ENCODE data around the gene DAB2. TPM values are rescaled to one million over a fixed set of nuclear protein-coding genes. Genes with fewer than 3 reads are reported as not detected.

The DAB2 gene
- total RNA-seq, 1 experiment from 2014 or later = 135 TPM

DNA sequence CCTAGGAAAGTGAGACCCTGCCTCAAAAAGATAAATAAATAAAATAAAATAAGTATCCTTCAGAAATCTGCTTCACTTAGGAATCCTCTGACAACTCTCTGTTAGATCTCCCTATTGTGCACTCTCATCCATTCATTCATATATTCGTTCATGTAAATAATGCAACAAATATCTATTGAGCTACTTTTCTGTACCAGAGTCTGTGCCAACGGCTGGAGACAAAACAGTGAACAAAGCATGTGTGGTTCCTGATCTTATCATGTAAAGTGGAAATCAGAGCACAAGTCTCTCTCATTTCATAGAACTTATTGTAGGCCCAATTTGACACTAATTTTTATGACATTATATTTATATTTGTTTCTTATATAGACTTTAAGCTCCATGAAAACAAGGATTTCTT lies 40.3 kb upstream of the DAB2 start:
- Mint-ChIP-seq H3K27ac (ENCODE audit: unreplicated experiment) (no peak overlapping the region), H3K9me3 (ENCODE audit: unreplicated experiment) (no peaks in the 10 kb centered on the region), H3K4me3 (ENCODE audit: unreplicated experiment) (no peak overlapping the region), H3K27me3 (ENCODE audit: insufficient read depth, unreplicated experiment) (no peaks in the 10 kb centered on the region), H3K4me1 (ENCODE audit: low read depth, unreplicated experiment) (no peaks in the 10 kb centered on the region), H3K36me3 (ENCODE audit: insufficient read depth, unreplicated experiment) (no peaks in the 10 kb centered on the region)
- ChIA-PET POLR2A (no interaction called here), CTCF (no interaction called here)
- Histone ChIP-seq H3K9me3 (no peaks in the 10 kb centered on the region), H3K4me3 (ENCODE audit: low read depth, low read length) (no peak overlapping the region), H3K36me3 (ENCODE audit: control insufficient read depth, insufficient read depth, low read length) (no peaks in the 10 kb centered on the region), H3K4me1 (peaks cover 9% of the 10 kb centered on the region; the same call in 1 of the 2 replicates), H3K27me3 (replicated peaks; ENCODE audit: control insufficient read depth, insufficient read depth, low read length) (no peaks in the 10 kb centered on the region)
- no peak for DNase-seq
- intact Hi-C loops (cut with micrococcal nuclease; ENCODE audit: unreplicated experiment) = no loop called here
- TF ChIP-seq, protein P1, sequence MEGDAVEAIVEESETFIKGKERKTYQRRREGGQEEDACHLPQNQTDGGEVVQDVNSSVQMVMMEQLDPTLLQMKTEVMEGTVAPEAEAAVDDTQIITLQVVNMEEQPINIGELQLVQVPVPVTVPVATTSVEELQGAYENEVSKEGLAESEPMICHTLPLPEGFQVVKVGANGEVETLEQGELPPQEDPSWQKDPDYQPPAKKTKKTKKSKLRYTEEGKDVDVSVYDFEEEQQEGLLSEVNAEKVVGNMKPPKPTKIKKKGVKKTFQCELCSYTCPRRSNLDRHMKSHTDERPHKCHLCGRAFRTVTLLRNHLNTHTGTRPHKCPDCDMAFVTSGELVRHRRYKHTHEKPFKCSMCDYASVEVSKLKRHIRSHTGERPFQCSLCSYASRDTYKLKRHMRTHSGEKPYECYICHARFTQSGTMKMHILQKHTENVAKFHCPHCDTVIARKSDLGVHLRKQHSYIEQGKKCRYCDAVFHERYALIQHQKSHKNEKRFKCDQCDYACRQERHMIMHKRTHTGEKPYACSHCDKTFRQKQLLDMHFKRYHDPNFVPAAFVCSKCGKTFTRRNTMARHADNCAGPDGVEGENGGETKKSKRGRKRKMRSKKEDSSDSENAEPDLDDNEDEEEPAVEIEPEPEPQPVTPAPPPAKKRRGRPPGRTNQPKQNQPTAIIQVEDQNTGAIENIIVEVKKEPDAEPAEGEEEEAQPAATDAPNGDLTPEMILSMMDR (IDR thresholded peaks at IDR 0.05; ENCODE audit: insufficient read depth in 1 of 2, low read depth in 1 of 2, low read length in 1 of 2, severe bottlenecking in 1 of 2, unreplicated experiment in 1 of 2) = no peak
- no TSS peak for BruUV-seq (replicated peaks)

DNA sequence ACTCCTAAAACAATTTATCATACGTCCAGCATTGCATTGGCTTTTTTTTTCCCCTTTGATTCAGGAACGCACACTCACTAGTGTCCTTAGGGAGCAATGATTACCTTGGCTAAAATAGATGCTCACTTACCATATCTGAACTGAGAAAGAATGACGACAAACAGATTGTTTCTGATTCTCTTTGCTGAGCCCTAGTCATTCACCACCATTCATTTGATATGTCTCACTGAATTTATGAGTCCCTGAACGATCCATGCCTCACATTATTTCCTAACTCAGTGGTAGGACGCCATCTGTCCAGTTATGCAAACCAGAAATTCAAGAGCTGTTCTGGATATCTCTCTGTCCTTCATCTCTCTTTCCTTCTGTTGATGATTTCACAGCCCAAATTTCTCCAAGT lies 39.3 kb upstream of the DAB2 start:
- no peaks in the 10 kb centered on the region for H3K36me3 ChIP-seq (ENCODE audit: control insufficient read depth, insufficient read depth, low read length)
- Mint-ChIP-seq H3K4me1 (ENCODE audit: low read depth, unreplicated experiment) (no peaks in the 10 kb centered on the region), H3K27ac (ENCODE audit: unreplicated experiment) (no peak overlapping the region), H3K36me3 (ENCODE audit: insufficient read depth, unreplicated experiment) (no peaks in the 10 kb centered on the region), H3K27me3 (ENCODE audit: insufficient read depth, unreplicated experiment) (no peaks in the 10 kb centered on the region), H3K9me3 (ENCODE audit: unreplicated experiment) (no peaks in the 10 kb centered on the region), H3K4me3 (ENCODE audit: unreplicated experiment) (no peak overlapping the region)
- TF ChIP-seq, protein P1 (IDR thresholded peaks at IDR 0.05; ENCODE audit: insufficient read depth in 1 of 2, low read depth in 1 of 2, low read length in 1 of 2, severe bottlenecking in 1 of 2, unreplicated experiment in 1 of 2) = no peak
- ChIA-PET CTCF (no interaction called here), POLR2A (no interaction called here)
- H3K4me3 ChIP-seq (ENCODE audit: low read depth, low read length) = no peak overlapping the region
- intact Hi-C loops (cut with micrococcal nuclease; ENCODE audit: unreplicated experiment) = no loop called here
- no peaks in the 10 kb centered on the region for H3K9me3 ChIP-seq
- H3K27me3 ChIP-seq (replicated peaks; ENCODE audit: control insufficient read depth, insufficient read depth, low read length) = no peaks in the 10 kb centered on the region
- H3K4me1 ChIP-seq = no peaks in the 10 kb centered on the region
- DNase-seq = no peak
- no TSS peak for BruUV-seq (replicated peaks)

DNA sequence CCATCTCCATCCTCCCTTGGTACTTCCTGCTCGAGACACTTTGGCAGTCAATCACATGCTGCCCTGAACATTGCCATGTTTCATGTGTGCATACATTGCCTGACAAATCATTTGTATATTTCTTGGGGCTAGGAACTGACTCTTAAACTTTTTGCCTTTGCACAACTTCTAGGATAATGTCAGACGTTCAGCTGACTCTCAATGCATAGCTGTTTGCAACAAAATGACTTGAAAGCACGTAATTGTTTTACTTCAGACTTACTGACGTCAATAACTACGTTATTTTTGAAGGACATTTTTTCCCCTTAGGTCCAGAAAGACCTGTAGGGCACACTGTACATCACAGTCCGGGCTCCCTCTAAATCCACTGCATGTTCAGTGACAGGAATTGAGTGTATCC lies 37.4 kb upstream of the DAB2 start:
- ChIA-PET POLR2A (no interaction called here), CTCF (no interaction called here)
- no peaks in the 10 kb centered on the region for H3K36me3 Mint-ChIP-seq (ENCODE audit: insufficient read depth, unreplicated experiment)
- H3K9me3 Mint-ChIP-seq (ENCODE audit: unreplicated experiment) = peaks cover 16% of the 10 kb centered on the region
- intact Hi-C loops (cut with micrococcal nuclease; ENCODE audit: unreplicated experiment) = no loop called here
- TF ChIP-seq, protein P1 (IDR thresholded peaks at IDR 0.05; ENCODE audit: insufficient read depth in 1 of 2, low read depth in 1 of 2, low read length in 1 of 2, severe bottlenecking in 1 of 2, unreplicated experiment in 1 of 2) = no peak
- H3K27me3 ChIP-seq (replicated peaks; ENCODE audit: control insufficient read depth, insufficient read depth, low read length) = no peaks in the 10 kb centered on the region
- no peak overlapping the region for H3K4me3 Mint-ChIP-seq (ENCODE audit: unreplicated experiment)
- no peaks in the 10 kb centered on the region for H3K36me3 ChIP-seq (ENCODE audit: control insufficient read depth, insufficient read depth, low read length)
- no peaks in the 10 kb centered on the region for H3K4me1 ChIP-seq
- no peaks in the 10 kb centered on the region for H3K4me1 Mint-ChIP-seq (ENCODE audit: low read depth, unreplicated experiment)
- H3K27ac Mint-ChIP-seq (ENCODE audit: unreplicated experiment) = no peak overlapping the region
- no peak overlapping the region for H3K4me3 ChIP-seq (ENCODE audit: low read depth, low read length)
- no peak for DNase-seq
- H3K27me3 Mint-ChIP-seq (ENCODE audit: insufficient read depth, unreplicated experiment) = no peaks in the 10 kb centered on the region
- BruUV-seq (replicated peaks) = no TSS peak
- no peaks in the 10 kb centered on the region for H3K9me3 ChIP-seq
